Keratinocyte (primary cell): ENCODE measurements around the gene EDC3. TPM values are rescaled to one million over a fixed set of nuclear protein-coding genes. Genes with fewer than 3 reads are reported as not detected.

Experiments used
- DNase-seq: peaks from one replicate; pipeline ENCODE4 v3.0.0-alpha.2; 2011; ENCODE audit warnings: low read depth, missing footprints, low spot score
- FAIRE-seq: peaks from 2 replicates; lab custom pipeline; 2011; peaks lifted over from hg19 to GRCh38; lab: Jason Lieb, UNC
- H2AFZ ChIP-seq: 2 replicates; pipeline ENCODE4 v1.6.0; 2012; ENCODE audit warnings: low read length, control low read depth, inconsistent platforms; ENCODE audit not compliant: control insufficient read depth
- H3K27ac ChIP-seq: 2 replicates; pipeline ENCODE4 v1.5.1; 2011; ENCODE audit warnings: low read length; ENCODE audit not compliant: control insufficient read depth, insufficient read depth
- H3K27me3 ChIP-seq: 3 replicates; pipeline ENCODE4 v1.6.0; 2011; ENCODE audit warnings: low read length; ENCODE audit not compliant: control insufficient read depth, insufficient read depth; ENCODE audit errors: extremely low read depth
- H3K36me3 ChIP-seq, 2 experiments: 2 replicates in 1 of 2; 3 replicates in 1 of 2; pipeline ENCODE4 v1.5.1; 2011; ENCODE audit warnings: low read length in 2 of 2, mild to moderate bottlenecking in 1 of 2; ENCODE audit not compliant: control insufficient read depth in 2 of 2, insufficient read depth in 2 of 2; ENCODE audit errors: extremely low read depth in 1 of 2
- H3K4me1 ChIP-seq: 3 replicates; pipeline ENCODE4 v1.5.1; 2011; ENCODE audit warnings: low read length; ENCODE audit not compliant: control insufficient read depth, insufficient read depth; ENCODE audit errors: extremely low read depth
- H3K4me2 ChIP-seq: 3 replicates; pipeline ENCODE4 v1.6.0; 2011; ENCODE audit warnings: low read depth, low read length; ENCODE audit not compliant: control insufficient read depth, insufficient read depth; ENCODE audit errors: extremely low read depth
- H3K4me3 ChIP-seq, 3 experiments: fragments of 200-600 bp in 1 of 3; sonication (generic) in 1 of 3; 2 replicates in 2 of 3; 3 replicates in 1 of 3; pipeline ENCODE4 v1.5.1; 2011 to 2016; ENCODE audit warnings: low read length in 3 of 3, mild to moderate bottlenecking in 3 of 3, control low read depth in 2 of 3, inconsistent platforms in 1 of 3, low read depth in 1 of 3, mixed read lengths in 1 of 3, mixed run types in 1 of 3, moderate library complexity in 1 of 3; ENCODE audit not compliant: control insufficient read depth in 2 of 3, insufficient read depth in 2 of 3; ENCODE audit errors: extremely low read depth in 1 of 3
- H3K79me2 ChIP-seq: 2 replicates; pipeline ENCODE4 v1.6.0; 2012; ENCODE audit warnings: low read length; ENCODE audit not compliant: control insufficient read depth, insufficient read depth
- H3K9ac ChIP-seq: 3 replicates; pipeline ENCODE4 v1.6.0; 2011; ENCODE audit warnings: low read length; ENCODE audit not compliant: control insufficient read depth, insufficient read depth; ENCODE audit errors: extremely low read depth
- H3K9me1 ChIP-seq: 3 replicates; pipeline ENCODE4 v1.6.0; 2011; ENCODE audit warnings: low read length; ENCODE audit not compliant: control insufficient read depth, insufficient read depth; ENCODE audit errors: extremely low read depth
- H3K9me3 ChIP-seq: 2 replicates; pipeline ENCODE4 v1.5.1; 2012; ENCODE audit warnings: low read depth, low read length; ENCODE audit not compliant: control insufficient read depth
- H4K20me1 ChIP-seq: 3 replicates; pipeline ENCODE4 v1.6.0; 2011; ENCODE audit warnings: low read length; ENCODE audit not compliant: control insufficient read depth, insufficient read depth; ENCODE audit errors: extremely low read depth
- CTCF ChIP-seq, 3 experiments: IDR thresholded peaks in 1 of 3; conservative IDR thresholded peaks in 1 of 3; optimal IDR thresholded peaks in 1 of 3; 2 replicates in 2 of 3; 3 replicates in 1 of 3; pipeline versions ENCODE3 to v1.5.1; 2011; ENCODE audit warnings: low read length in 3 of 3, mild to moderate bottlenecking in 3 of 3, moderate library complexity in 2 of 3, control low read depth in 1 of 3, inconsistent platforms in 1 of 3; ENCODE audit not compliant: insufficient read depth in 2 of 3; ENCODE audit errors: extremely low read depth in 1 of 3
- EZH2 ChIP-seq: IDR thresholded peaks from one replicate; pipeline ENCODE4 v1.6.1; 2012; ENCODE audit warnings: inconsistent platforms, mild to moderate bottlenecking, low read length, moderate library complexity
- dilution Hi-C: fragments of 300-500 bp; cut with MboI; formaldehyde crosslinking; loops from one replicate; pipeline ENCODE4 v1.7.0; 2020; ENCODE audit warnings: low sequenced_read_pairs; ENCODE audit not compliant: extremely low pct_ligation_motif_present
- polyA plus RNA-seq, 5 experiments: library from polyadenylated mRNA; depleted of rRNA in 3 of 5; stranded (reverse) in 3 of 5; stranded (forward) in 1 of 5; unstranded in 1 of 5; fragments of >200 nt; gene quantifications; 1 replicate in 1 of 5; 2 replicates in 3 of 5; 3 replicates in 1 of 5; pipeline versions ENCODE4 v1.2.1 to v1.2.3, GENCODE V29; 2011 to 2012; ENCODE audit warnings: missing spikeins in 2 of 5, low read depth in 1 of 5, low replicate concordance in 1 of 5

EDC3 gene
- polyA plus RNA-seq, 1 donor (not counting 4 experiments of a cell fraction or from before 2014, with no cell fraction given), result 33.6 TPM

- dilution Hi-C loops, result no loop called here
- FAIRE-seq, result no peak
- H3K36me3 ChIP-seq, result peaks cover 4 to 9% of the 10 kb centered on the region in 2 experiments
These were observed 27.8 kb downstream of the EDC3 start for GRCh38 chr15:74667975-74668374.

GRCh38 chr15:74664670-74665069 is 31.2 kb downstream of the EDC3 start:
- H3K9ac ChIP-seq, result no peak overlapping the region
- H3K4me1 ChIP-seq, result no peaks in the 10 kb centered on the region
- no peaks in the 10 kb centered on the region for H3K9me1 ChIP-seq
- no peak overlapping the region for H2AFZ ChIP-seq
- no peak overlapping the region for H3K27ac ChIP-seq
- no peaks in the 10 kb centered on the region for H3K9me3 ChIP-seq
- H3K4me2 ChIP-seq, result no peak overlapping the region
- FAIRE-seq, result no peak
- no peak for DNase-seq
- no peaks in the 10 kb centered on the region for H3K36me3 ChIP-seq
- dilution Hi-C loops, result no loop called here
- no peak overlapping the region for H3K4me3 ChIP-seq
- no peak for TF ChIP-seq CTCF (optimal IDR thresholded peaks at IDR 0.05 in 1 of 3, IDR thresholded peaks at IDR 0.05 in 1 of 3, conservative IDR thresholded peaks at IDR 0.05 in 1 of 3; ENCODE audit: extremely low read depth in 1 of 3, insufficient read depth in 2 of 3, low read length in 3 of 3)
- no peak for TF ChIP-seq EZH2
- no peaks in the 10 kb centered on the region for H3K27me3 ChIP-seq
- H4K20me1 ChIP-seq, result peaks cover 3% of the 10 kb centered on the region
- H3K79me2 ChIP-seq, result peaks cover 15% of the 10 kb centered on the region

More at GRCh38 chr15:74667975-74668374, 27.8 kb downstream of the EDC3 start:
- H3K9me3 ChIP-seq, result no peaks in the 10 kb centered on the region
- TF ChIP-seq EZH2 (no peak), CTCF (optimal IDR thresholded peaks at IDR 0.05 in 1 of 3, IDR thresholded peaks at IDR 0.05 in 1 of 3, conservative IDR thresholded peaks at IDR 0.05 in 1 of 3; ENCODE audit: extremely low read depth in 1 of 3, insufficient read depth in 2 of 3, low read length in 3 of 3) (no peak)
- H3K79me2 ChIP-seq, result peaks cover 7% of the 10 kb centered on the region
- H3K27ac ChIP-seq, result no peak overlapping the region
- no peaks in the 10 kb centered on the region for H3K4me1 ChIP-seq
- DNase-seq, result no peak
- H3K4me2 ChIP-seq, result no peak overlapping the region
- peaks cover 3% of the 10 kb centered on the region for H4K20me1 ChIP-seq
- no peak overlapping the region for H3K4me3 ChIP-seq
- no peak overlapping the region for H3K9ac ChIP-seq
- no peaks in the 10 kb centered on the region for H3K9me1 ChIP-seq
- no peaks in the 10 kb centered on the region for H3K27me3 ChIP-seq
- H2AFZ ChIP-seq, result no peak overlapping the region
